ENCODE data around the gene KIFBP.

Gene KIFBP

GRCh38 chr10:69051303-69051702 is 62.7 kb downstream of the KIFBP start:
- DNase-seq (ENCODE audit: low spot score), result no peak

- DNase-seq (ENCODE audit: low spot score), result no peak
Observed at GRCh38 chr10:69051710-69052487, 63.3 kb downstream of the KIFBP start.

- DNase-seq (ENCODE audit: low spot score), result no peak
Observed at GRCh38 chr10:69052736-69053135, 64.1 kb downstream of the KIFBP start.

- no peak for DNase-seq (ENCODE audit: low spot score)
Observed at GRCh38 chr10:69055241-69055640, 66.6 kb downstream of the KIFBP start.

- no peak for DNase-seq (ENCODE audit: low spot score)
Observed at GRCh38 chr10:69056129-69056528, 67.5 kb downstream of the KIFBP start.

- no peak for DNase-seq (ENCODE audit: low spot score)
Observed at GRCh38 chr10:69056536-69057260, 68.1 kb downstream of the KIFBP start.

DNA sequence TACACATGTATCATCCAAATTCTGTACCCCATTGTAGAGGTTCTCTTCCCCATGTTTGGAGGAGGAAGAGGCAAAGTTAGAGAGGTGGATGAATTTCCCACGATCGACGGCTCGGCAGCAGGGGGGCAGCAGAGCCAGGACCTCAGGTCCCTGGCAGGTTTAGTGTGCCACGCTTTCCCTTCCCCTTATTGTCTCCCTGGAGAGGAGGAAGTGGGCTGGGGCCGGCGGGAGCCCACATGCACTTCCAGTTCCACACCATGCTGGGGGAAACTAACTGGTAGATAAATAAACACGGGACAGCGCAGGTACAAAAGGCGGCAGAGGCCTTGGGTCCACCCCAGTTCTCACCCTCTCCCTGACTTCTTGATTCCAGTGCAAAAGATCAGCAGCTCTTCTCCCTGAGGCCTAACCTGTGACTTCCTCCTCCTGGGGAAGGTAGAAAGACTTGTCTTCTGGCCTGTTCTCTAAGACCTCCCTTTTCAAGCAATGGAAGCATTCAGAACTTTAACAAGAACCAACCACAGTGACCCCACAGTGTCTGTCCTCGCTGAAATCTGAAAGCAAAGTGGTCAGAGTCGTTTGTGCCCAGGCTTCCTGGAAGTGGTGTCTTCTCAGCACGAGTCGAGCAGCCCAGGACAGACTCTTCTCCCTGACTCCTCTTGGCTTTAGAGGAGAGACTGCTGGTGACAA is 68.8 kb downstream of the KIFBP start:
- no peak for DNase-seq (ENCODE audit: low spot score)

GRCh38 chr10:69057951-69058297 is 69.3 kb downstream of the KIFBP start:
- DNase-seq (ENCODE audit: low spot score), result no peak

DNA sequence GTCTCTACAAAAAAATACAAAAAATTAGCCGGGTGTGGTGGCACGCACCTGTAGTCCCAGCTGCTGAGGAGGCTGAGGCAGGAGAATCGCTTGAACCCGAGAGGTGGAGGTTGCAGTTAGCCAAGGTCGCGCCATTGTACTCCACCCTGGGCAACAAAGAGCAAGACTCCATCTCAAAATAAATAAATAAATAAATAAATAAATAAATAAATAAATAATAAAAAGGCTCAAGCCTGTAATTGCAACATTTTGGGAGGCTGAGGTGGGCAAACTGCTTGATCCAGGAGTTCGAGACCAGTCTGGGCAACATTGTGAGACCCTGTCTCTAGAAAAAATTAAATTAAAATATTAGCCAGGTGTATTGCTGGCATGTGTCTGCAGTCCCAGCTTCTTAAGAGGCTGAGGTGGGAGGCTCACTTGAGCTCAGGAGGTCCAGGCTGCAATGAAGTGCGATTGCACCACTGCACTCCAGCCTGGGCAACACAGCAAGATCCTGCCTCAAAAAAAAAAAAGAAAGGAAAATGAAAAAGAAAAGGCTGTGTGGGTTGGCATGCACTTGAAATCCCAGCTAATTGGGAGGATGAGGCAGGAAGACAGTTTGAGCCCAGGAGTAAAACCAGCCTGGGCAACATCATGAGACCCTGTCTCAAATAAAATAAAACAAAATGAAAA is 71.7 kb downstream of the KIFBP start:
- no peak for DNase-seq (ENCODE audit: low spot score)

GRCh38 chr10:69061305-69062161 is 72.9 kb downstream of the KIFBP start:
- peak; percentile 23 for DNase-seq (ENCODE audit: low spot score)

DNA sequence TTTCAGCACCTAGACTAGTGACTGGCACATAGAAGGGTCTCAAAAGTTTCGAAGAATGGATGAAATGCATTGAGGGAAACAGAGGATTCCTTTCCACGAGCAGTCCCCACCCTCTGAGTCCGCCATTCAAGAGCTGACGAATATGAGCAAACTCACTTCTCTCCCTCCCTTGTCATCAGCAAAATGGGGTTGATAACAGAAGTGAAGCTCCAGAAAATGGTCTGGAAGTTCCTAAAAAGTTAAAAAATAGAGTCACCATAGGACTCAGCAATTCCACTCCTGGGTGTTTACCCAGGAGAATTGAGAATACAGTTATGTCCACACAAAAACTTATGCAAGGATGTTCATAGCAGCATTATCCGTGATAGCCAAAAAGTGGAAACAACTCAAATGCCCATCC is 74.3 kb downstream of the KIFBP start:
- no peak for DNase-seq (ENCODE audit: low spot score)

GRCh38 chr10:69064762-69065328 is 76.2 kb downstream of the KIFBP start:
- DNase-seq (ENCODE audit: low spot score), result no peak

- no peak for DNase-seq (ENCODE audit: low spot score)
Observed at GRCh38 chr10:69065406-69066361, 77.1 kb downstream of the KIFBP start.

Measured in HuH-7 (cell line).